ENCODE results near the gene IPO4. TPM values are rescaled to one million over a fixed set of nuclear protein-coding genes. Genes with fewer than 3 reads are reported as not detected.

Gene IPO4
- total and polyA plus RNA-seq, 2 of the 13 experiments (the other 11 are each of a cell fraction or from before 2014, with no cell fraction given): 39.0 to 179 TPM

GRCh38 chr14:24135584-24135833, 53.1 kb downstream of the IPO4 start (continued):
- TF ChIP-seq, protein P1, sequence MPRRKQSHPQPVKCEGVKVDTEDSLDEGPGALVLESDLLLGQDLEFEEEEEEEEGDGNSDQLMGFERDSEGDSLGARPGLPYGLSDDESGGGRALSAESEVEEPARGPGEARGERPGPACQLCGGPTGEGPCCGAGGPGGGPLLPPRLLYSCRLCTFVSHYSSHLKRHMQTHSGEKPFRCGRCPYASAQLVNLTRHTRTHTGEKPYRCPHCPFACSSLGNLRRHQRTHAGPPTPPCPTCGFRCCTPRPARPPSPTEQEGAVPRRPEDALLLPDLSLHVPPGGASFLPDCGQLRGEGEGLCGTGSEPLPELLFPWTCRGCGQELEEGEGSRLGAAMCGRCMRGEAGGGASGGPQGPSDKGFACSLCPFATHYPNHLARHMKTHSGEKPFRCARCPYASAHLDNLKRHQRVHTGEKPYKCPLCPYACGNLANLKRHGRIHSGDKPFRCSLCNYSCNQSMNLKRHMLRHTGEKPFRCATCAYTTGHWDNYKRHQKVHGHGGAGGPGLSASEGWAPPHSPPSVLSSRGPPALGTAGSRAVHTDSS (CRISPR knock-in tag; conservative IDR thresholded peaks at IDR 0.05): 0 out of 2 replicates have a peak, but pooled peaks have one; percentile 23
- TF ChIP-seq ELF4 (CRISPR knock-in tag; IDR thresholded peaks at IDR 0.05; ENCODE audit: borderline replicate concordance) (no peak), HNRNPH1 (optimal IDR thresholded peaks at IDR 0.05; ENCODE audit: low read depth, low read length) (no peak), JUND (CRISPR knock-in tag; IDR thresholded peaks at IDR 0.05) (0 out of 2 replicates have a peak, but pooled peaks have one; percentile 48), ZC3H4 (CRISPR knock-in tag; IDR thresholded peaks at IDR 0.05; ENCODE audit: borderline replicate concordance) (peak; percentile 80; the same call in 1 of the 2 replicates), KIAA2018 (CRISPR knock-in tag; IDR thresholded peaks at IDR 0.05; ENCODE audit: borderline replicate concordance) (peak; percentile 34; the same call in 1 of the 2 replicates), MAF1 (CRISPR knock-in tag; IDR thresholded peaks at IDR 0.05; ENCODE audit: borderline replicate concordance) (no peak), IKZF4 (CRISPR knock-in tag; IDR thresholded peaks at IDR 0.05; ENCODE audit: borderline replicate concordance, low read depth, not compliant biosample characterization) (no peak), HOXA9 (CRISPR knock-in tag; IDR thresholded peaks at IDR 0.05; ENCODE audit: borderline replicate concordance) (no peak), ELF1 (CRISPR knock-in tag; IDR thresholded peaks at IDR 0.05) (no peak), ZNF577 (CRISPR knock-in tag; IDR thresholded peaks at IDR 0.05; ENCODE audit: borderline replicate concordance, low read depth) (no peak), JUN (CRISPR knock-in tag; IDR thresholded peaks at IDR 0.05) (peak; percentile 60; the same call in 1 of the 2 replicates), FIP1L1 (IDR thresholded peaks at IDR 0.05; ENCODE audit: borderline replicate concordance, insufficient read depth, low read depth, low read length) (0 out of 2 replicates have a peak, but pooled peaks have one; percentile 75), ZNF850 (CRISPR knock-in tag; conservative IDR thresholded peaks at IDR 0.05) (no peak), ZNF430 (CRISPR knock-in tag; IDR thresholded peaks at IDR 0.05) (no peak; the same call in 1 of the 2 replicates), ZMAT3 (CRISPR knock-in tag; conservative IDR thresholded peaks at IDR 0.05) (peak; percentile 83; the same call in 1 of the 2 replicates), CAMTA2 (CRISPR knock-in tag; IDR thresholded peaks at IDR 0.05; ENCODE audit: borderline replicate concordance) (peak; percentile 18; the same call in 1 of the 2 replicates), NCOA2 (CRISPR knock-in tag; IDR thresholded peaks at IDR 0.05) (no peak)
- TF ChIP-seq, protein P2, sequence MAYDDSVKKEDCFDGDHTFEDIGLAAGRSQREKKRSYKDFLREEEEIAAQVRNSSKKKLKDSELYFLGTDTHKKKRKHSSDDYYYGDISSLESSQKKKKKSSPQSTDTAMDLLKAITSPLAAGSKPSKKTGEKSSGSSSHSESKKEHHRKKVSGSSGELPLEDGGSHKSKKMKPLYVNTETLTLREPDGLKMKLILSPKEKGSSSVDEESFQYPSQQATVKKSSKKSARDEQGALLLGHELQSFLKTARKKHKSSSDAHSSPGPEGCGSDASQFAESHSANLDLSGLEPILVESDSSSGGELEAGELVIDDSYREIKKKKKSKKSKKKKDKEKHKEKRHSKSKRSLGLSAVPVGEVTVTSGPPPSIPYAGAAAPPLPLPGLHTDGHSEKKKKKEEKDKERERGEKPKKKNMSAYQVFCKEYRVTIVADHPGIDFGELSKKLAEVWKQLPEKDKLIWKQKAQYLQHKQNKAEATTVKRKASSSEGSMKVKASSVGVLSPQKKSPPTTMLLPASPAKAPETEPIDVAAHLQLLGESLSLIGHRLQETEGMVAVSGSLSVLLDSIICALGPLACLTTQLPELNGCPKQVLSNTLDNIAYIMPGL (CRISPR knock-in tag; IDR thresholded peaks at IDR 0.05; ENCODE audit: borderline replicate concordance in 1 of 2, low read depth in 1 of 2): no peak

Data from HepG2 (cell line).